GM18498 (cell line): ENCODE measurements around the gene PAPPA2.

Experiments used
- ATAC-seq: cut with Tn5 transposase; IDR thresholded peaks from one replicate; pipeline ENCODE4 v1.9.1; 2021; ENCODE audit warnings: mild to moderate bottlenecking, moderate library complexity; ENCODE audit not compliant: unreplicated experiment

Gene PAPPA2

GRCh38 chr1:176880955-176881595 is 418.1 kb downstream of the PAPPA2 start:
- ATAC-seq = no peak

DNA sequence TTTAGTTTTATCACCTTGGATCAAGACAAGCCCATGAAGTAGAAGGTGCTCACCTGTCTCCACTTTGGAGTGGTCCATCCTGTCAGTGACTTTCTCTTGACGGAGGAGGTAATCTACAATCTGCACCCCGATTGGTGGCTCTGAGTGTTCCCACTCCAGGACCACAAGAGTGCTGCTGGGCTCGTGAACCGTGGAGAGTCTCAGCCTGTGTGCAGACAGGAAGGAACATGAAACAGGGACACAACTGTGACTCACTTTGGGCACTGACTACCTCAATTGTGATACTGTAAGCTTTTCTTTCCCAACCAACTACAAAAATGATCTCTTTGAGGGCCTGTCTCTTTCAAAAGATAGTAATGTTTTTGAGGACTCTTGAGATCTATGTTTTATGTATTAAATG is 421.3 kb downstream of the PAPPA2 start:
- ATAC-seq = no peak

DNA sequence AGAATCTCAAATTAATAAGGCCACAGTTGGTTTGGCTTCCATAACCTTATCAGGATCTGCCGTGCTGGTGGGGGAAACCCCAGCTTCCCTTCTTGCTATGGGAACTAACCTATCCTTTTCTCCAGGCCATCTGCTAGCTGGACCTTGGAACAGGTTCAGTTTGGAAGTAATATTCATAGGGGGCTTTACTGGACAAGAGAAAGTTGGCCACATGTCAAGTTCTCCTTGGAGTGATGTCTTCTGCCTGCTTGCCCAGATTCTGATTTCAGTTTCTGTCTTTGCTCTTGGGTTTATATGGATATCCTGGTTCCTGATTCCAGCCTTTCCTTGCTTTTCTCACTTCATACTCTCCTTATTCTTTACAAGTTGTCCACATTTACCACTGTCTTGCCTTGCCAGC is 421.9 kb downstream of the PAPPA2 start:
- no peak for ATAC-seq

DNA sequence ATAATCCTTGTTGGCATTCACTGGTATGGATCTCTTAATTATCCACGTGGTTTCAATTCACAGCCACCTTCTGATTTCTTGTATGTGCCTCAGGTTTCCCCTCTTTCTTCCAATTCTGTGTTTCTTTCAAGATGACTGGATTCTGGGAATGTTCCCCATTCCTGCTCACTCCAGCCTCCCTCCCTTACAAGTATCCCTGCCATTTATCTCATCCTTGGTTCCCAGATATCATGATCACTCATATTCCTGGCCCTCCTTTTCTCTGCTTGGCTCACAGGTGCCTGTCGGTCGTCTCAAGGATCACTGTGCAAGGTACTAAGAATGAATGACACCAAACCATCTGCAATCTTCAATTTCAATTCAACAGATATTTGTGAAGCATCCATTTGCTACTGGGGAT is 422.4 kb downstream of the PAPPA2 start:
- ATAC-seq = no peak

DNA sequence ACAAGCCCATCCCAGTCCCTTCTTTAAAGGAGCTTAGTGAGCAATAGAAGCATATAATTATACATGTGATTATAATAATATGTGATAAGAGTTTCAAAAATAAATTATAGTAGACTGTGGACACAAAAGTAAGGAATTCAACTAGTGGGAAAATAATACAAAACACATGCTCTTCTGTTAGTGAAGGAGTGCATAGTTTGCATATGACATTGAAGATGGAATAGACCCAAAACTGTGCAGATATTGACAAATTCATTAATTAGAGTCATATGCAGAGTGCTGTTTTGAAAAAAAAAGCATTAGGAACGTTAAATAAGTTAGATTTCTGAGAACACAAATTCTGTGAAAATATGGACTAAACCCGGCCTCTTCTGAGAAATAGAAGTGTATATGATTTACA is 422.8 kb downstream of the PAPPA2 start:
- ATAC-seq = no peak

- ATAC-seq = no peak
Observed at GRCh38 chr1:176888471-176889032, 425.6 kb downstream of the PAPPA2 start.

DNA sequence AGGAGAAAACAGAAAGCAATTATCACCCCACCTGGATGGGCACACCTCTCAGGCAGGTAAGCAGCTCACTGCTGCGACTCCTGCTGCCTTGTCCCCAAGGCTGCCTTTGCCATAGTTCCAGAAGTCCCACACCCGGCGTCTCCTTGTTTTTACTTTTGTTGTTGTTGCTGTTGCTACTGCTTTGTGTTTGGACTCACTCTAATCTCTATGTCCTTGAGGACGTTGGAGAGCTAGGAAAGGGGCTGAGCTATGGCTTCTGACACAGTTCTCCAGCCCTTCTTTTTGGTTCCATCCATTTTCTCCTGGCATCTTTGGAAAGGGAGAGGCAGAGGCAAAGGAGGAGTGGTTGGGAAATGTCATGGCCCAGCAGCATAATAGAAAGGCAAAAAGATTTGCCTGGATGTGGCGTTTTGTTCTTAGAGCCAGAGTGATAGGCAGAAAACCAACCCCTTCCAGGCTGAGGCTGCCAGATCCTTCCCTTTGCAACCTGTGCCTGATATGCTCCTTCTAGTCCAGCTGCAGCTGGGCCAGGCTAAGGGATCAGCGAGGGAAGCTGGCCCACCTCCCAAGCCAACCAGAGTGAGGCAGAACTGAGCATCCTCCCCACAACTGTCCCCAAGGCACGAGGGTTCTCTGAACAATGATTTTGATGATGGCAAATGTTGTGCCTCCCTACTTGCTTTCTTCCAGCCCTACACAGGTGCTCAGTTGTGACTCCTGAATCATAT is 430.8 kb downstream of the PAPPA2 start:
- no peak for ATAC-seq

DNA sequence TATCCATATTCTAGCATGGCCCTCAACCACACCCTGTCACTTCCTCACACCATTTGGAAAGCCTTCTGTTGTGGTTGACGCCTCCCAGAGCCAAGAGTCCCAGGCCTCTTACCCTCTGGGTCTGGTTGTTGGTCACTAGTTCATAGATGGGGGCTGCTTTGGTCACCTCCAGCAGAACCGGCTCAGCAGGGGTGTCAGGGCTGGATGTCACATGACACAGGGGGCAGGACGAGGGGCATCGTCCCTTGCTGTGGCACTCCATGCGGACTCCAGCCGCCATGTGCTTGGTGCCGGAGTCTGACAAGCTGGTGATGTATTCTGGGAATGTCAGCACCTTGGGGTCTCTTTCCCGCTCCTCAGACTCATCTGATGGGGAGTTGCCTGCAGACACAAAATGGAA is 431.5 kb downstream of the PAPPA2 start:
- no peak for ATAC-seq
